GM12865 (cell line): ENCODE measurements around the gene ABO.
"Not testable (repeated sequence)": the region's sequence is repeated elsewhere in the genome, so short reads cannot be mapped to it uniquely, and the experiment has no call there.

Experiments used
- DNase-seq: peaks from one replicate; pipeline ENCODE4 v3.0.0; 2010; ENCODE audit warnings: low read depth
- H3K4me3 ChIP-seq: 2 replicates; pipeline ENCODE4 v1.5.1; 2011; ENCODE audit warnings: mild to moderate bottlenecking, low read depth, low read length, control low read depth
- CTCF ChIP-seq: IDR thresholded peaks from 2 replicates; pipeline ENCODE4 v1.5.1; 2011; ENCODE audit warnings: low read length, control low read depth, low read depth, inconsistent platforms; ENCODE audit not compliant: insufficient read depth; ENCODE audit errors: missing control alignments

ABO gene

GRCh38 chr9:133269537-133270362, 5.3 kb downstream of the ABO start:
- no peak overlapping the region for H3K4me3 ChIP-seq
- DNase-seq: no peak
- TF ChIP-seq CTCF: no peak

GRCh38 chr9:133269136-133269535, 5.9 kb downstream of the ABO start:
- not testable (repeated sequence) for H3K4me3 ChIP-seq, DNase-seq

- TF ChIP-seq CTCF: no peak
These were observed 6.5 kb downstream of the ABO start for GRCh38 chr9:133268335-133269056.

GRCh38 chr9:133264235-133264764, 10.7 kb downstream of the ABO start:
- no peak for TF ChIP-seq CTCF
- DNase-seq: no peak
- H3K4me3 ChIP-seq: no peak overlapping the region

More at GRCh38 chr9:133268335-133269056, 6.5 kb downstream of the ABO start:
- H3K4me3 ChIP-seq: no peak overlapping the region
- DNase-seq: no peak

- no peak for DNase-seq
- no peak for TF ChIP-seq CTCF
- H3K4me3 ChIP-seq: no peak overlapping the region
These were observed 11.4 kb downstream of the ABO start for GRCh38 chr9:133263557-133263956.

GRCh38 chr9:133262226-133262625, 12.8 kb downstream of the ABO start:
- no peak overlapping the region for H3K4me3 ChIP-seq
- no peak for TF ChIP-seq CTCF
- DNase-seq: no peak

- no peak for DNase-seq
- H3K4me3 ChIP-seq: no peak overlapping the region
- no peak for TF ChIP-seq CTCF
These were observed 13.3 kb downstream of the ABO start for GRCh38 chr9:133261753-133262120.
